HepG2 (cell line): Measurements from ENCODE around the gene FHIT.

Experiments
- DMTF1 ChIP-seq: sonication (generic); formaldehyde crosslinking; IDR thresholded peaks from 2 replicates; pipeline ENCODE4 v1.4.0; 2020; ENCODE audit warnings: mild to moderate bottlenecking, missing genetic modification reagents
- MAX ChIP-seq: IDR thresholded peaks from 2 replicates; pipeline ENCODE4 v1.6.1; 2012; ENCODE audit warnings: inconsistent platforms
- NR2C2 ChIP-seq: sonication (generic); formaldehyde crosslinking; IDR thresholded peaks from 2 replicates; pipeline ENCODE4 v1.4.0; 2020; ENCODE audit warnings: missing genetic modification reagents, mild to moderate bottlenecking, moderate library complexity, borderline replicate concordance
- POLR2AphosphoS2 ChIP-seq: IDR thresholded peaks from 2 replicates; pipeline ENCODE4 v1.6.1; 2011; ENCODE audit warnings: low read depth, low read length, improper control_type of control experiment
- TCF12 ChIP-seq, 2 experiments: fragments of 450-650 bp in 1 of 2; sonication (generic) in 1 of 2; formaldehyde crosslinking in 1 of 2; IDR thresholded peaks; 2 replicates each; pipeline versions ENCODE4 v1.6.1 to v1.8.0; 2017 to 2022; ENCODE audit warnings: antibody characterized with exemption in 1 of 2, mild to moderate bottlenecking in 1 of 2, missing genetic modification reagents in 1 of 2, moderate library complexity in 1 of 2
- TF ChIP-seq, protein P1 (sequence below): sonication (generic); formaldehyde crosslinking; IDR thresholded peaks from 2 replicates; pipeline ENCODE4 v1.4.0; 2020; ENCODE audit warnings: missing genetic modification reagents, borderline replicate concordance
- TF ChIP-seq, protein P2 (sequence below): sonication (generic); formaldehyde crosslinking; IDR thresholded peaks from 2 replicates; pipeline ENCODE4 v1.4.0; 2020; ENCODE audit warnings: missing genetic modification reagents
- TF ChIP-seq, protein P3 (sequence below): sonication (generic); formaldehyde crosslinking; conservative IDR thresholded peaks from 2 replicates; pipeline ENCODE4 v1.4.0; 2020; ENCODE audit warnings: missing genetic modification reagents
- TF ChIP-seq, protein P4 (sequence below): sonication (generic); formaldehyde crosslinking; IDR thresholded peaks from 2 replicates; pipeline ENCODE4 v1.5.0; 2020; ENCODE audit warnings: mild to moderate bottlenecking, missing genetic modification reagents, moderate library complexity

GRCh38 chr3:60001369-60001768 is 1249.9 kb downstream of the FHIT start:
- no peak for TF ChIP-seq POLR2AphosphoS2
- no peak for TF ChIP-seq TCF12 (IDR thresholded peaks at IDR 0.05)
- TF ChIP-seq TCF12 (CRISPR knock-in tag; IDR thresholded peaks at IDR 0.05), result no peak
- TF ChIP-seq MAX, result no peak
- TF ChIP-seq, protein P1, sequence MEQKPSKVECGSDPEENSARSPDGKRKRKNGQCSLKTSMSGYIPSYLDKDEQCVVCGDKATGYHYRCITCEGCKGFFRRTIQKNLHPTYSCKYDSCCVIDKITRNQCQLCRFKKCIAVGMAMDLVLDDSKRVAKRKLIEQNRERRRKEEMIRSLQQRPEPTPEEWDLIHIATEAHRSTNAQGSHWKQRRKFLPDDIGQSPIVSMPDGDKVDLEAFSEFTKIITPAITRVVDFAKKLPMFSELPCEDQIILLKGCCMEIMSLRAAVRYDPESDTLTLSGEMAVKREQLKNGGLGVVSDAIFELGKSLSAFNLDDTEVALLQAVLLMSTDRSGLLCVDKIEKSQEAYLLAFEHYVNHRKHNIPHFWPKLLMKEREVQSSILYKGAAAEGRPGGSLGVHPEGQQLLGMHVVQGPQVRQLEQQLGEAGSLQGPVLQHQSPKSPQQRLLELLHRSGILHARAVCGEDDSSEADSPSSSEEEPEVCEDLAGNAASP (CRISPR knock-in tag), result no peak
- TF ChIP-seq, protein P2, sequence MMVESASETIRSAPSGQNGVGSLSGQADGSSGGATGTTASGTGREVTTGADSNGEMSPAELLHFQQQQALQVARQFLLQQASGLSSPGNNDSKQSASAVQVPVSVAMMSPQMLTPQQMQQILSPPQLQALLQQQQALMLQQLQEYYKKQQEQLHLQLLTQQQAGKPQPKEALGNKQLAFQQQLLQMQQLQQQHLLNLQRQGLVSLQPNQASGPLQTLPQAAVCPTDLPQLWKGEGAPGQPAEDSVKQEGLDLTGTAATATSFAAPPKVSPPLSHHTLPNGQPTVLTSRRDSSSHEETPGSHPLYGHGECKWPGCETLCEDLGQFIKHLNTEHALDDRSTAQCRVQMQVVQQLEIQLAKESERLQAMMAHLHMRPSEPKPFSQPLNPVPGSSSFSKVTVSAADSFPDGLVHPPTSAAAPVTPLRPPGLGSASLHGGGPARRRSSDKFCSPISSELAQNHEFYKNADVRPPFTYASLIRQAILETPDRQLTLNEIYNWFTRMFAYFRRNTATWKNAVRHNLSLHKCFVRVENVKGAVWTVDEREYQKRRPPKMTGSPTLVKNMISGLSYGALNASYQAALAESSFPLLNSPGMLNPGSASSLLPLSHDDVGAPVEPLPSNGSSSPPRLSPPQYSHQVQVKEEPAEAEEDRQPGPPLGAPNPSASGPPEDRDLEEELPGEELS, result no peak
- no peak for TF ChIP-seq DMTF1 (CRISPR knock-in tag)
- TF ChIP-seq, protein P3, sequence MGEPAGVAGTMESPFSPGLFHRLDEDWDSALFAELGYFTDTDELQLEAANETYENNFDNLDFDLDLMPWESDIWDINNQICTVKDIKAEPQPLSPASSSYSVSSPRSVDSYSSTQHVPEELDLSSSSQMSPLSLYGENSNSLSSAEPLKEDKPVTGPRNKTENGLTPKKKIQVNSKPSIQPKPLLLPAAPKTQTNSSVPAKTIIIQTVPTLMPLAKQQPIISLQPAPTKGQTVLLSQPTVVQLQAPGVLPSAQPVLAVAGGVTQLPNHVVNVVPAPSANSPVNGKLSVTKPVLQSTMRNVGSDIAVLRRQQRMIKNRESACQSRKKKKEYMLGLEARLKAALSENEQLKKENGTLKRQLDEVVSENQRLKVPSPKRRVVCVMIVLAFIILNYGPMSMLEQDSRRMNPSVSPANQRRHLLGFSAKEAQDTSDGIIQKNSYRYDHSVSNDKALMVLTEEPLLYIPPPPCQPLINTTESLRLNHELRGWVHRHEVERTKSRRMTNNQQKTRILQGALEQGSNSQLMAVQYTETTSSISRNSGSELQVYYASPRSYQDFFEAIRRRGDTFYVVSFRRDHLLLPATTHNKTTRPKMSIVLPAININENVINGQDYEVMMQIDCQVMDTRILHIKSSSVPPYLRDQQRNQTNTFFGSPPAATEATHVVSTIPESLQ (CRISPR knock-in tag), result no peak
- TF ChIP-seq NR2C2 (CRISPR knock-in tag), result no peak
- TF ChIP-seq, protein P4, sequence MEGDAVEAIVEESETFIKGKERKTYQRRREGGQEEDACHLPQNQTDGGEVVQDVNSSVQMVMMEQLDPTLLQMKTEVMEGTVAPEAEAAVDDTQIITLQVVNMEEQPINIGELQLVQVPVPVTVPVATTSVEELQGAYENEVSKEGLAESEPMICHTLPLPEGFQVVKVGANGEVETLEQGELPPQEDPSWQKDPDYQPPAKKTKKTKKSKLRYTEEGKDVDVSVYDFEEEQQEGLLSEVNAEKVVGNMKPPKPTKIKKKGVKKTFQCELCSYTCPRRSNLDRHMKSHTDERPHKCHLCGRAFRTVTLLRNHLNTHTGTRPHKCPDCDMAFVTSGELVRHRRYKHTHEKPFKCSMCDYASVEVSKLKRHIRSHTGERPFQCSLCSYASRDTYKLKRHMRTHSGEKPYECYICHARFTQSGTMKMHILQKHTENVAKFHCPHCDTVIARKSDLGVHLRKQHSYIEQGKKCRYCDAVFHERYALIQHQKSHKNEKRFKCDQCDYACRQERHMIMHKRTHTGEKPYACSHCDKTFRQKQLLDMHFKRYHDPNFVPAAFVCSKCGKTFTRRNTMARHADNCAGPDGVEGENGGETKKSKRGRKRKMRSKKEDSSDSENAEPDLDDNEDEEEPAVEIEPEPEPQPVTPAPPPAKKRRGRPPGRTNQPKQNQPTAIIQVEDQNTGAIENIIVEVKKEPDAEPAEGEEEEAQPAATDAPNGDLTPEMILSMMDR (CRISPR knock-in tag), result no peak
